Liver (tissue), 3 donors: Measurements from ENCODE around the gene HEXIM1.

Experiments used
- FOXA1 ChIP-seq: IDR thresholded peaks from 2 replicates; pipeline ENCODE4 v1.6.1; 2016; ENCODE audit warnings: antibody characterized with exemption
- FOXA2 ChIP-seq: IDR thresholded peaks from 2 replicates; pipeline ENCODE4 v1.6.1; 2016; ENCODE audit warnings: antibody characterized with exemption
- GABPA ChIP-seq, 2 donors: IDR thresholded peaks in 1 of 2; conservative IDR thresholded peaks in 1 of 2; 2 replicates each; pipeline ENCODE4 v1.6.1; 2016; ENCODE audit warnings: antibody characterized with exemption in 2 of 2, mild to moderate bottlenecking in 1 of 2, moderate library complexity in 1 of 2
- JUND ChIP-seq, 2 donors: IDR thresholded peaks; 2 replicates each; pipeline ENCODE4 v1.6.1; 2016; ENCODE audit warnings: antibody characterized with exemption in 2 of 2
- RAD21 ChIP-seq, 2 donors: IDR thresholded peaks; 2 replicates each; pipeline ENCODE4 v1.6.1; 2016; ENCODE audit warnings: antibody characterized with exemption in 2 of 2, mild to moderate bottlenecking in 2 of 2
- RXRA ChIP-seq, 2 donors: IDR thresholded peaks; 2 replicates each; pipeline ENCODE4 v1.6.1; 2017 to 2018; ENCODE audit warnings: antibody characterized with exemption in 2 of 2, mild to moderate bottlenecking in 1 of 2
- YY1 ChIP-seq: IDR thresholded peaks from 2 replicates; pipeline ENCODE4 v1.6.1; 2016; ENCODE audit warnings: antibody characterized with exemption, mild to moderate bottlenecking
- TF ChIP-seq, protein P1 (sequence below): fragments of 150-350 bp; IDR thresholded peaks from 2 replicates; pipeline ENCODE4 v1.5.1; 2017; ENCODE audit warnings: improper control_type of control experiment, low read depth, low read length; ENCODE audit not compliant: missing input control
- TF ChIP-seq, protein P2 (sequence below): IDR thresholded peaks from 2 replicates; pipeline ENCODE4 v1.6.1; 2016; ENCODE audit warnings: antibody characterized with exemption
- TF ChIP-seq, protein P3 (sequence below): IDR thresholded peaks from 2 replicates; pipeline ENCODE4 v1.6.1; 2016; ENCODE audit warnings: antibody characterized with exemption, mild to moderate bottlenecking
- TF ChIP-seq, protein P4 (sequence below): IDR thresholded peaks from 2 replicates; pipeline ENCODE4 v1.6.1; 2016; ENCODE audit warnings: antibody characterized with exemption
- donor health status: healthy.
- donor health status: healthy.

DNA sequence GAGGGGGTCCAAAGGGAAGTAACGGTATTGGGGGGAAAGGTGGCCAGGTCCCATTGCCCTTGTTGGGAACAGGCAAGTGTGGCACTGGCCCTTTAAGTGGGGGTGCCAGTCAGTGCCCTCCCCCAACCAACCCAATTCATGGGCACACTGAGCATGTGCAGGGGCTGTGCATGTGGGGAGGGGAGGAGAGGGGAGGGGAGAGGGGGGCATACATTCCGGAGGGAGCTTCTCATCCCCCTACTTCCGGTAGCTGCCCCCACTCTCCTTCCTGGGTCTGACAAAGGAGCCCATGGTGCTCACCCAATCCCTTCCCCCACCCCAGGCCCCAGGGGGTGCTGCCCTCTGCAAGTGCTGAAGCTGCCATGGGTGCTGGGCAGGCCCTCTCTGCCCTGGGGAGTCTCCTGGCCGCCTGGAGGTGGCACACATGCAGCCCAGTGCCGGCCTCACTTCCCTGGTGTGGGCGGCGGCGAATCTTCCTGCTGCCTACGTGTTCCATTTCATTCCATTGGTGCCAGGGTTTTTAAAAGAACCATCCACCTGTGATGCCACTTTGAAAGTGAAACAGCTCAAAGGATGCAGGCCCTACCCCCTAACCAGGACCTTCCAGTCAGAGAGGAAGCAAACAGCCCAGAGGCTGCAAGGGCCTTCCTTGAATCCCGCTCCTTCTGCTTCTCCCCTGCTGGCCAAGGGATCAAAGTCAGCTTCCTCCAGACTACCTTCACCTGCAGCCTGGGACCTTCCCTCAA, 24.4 kb downstream of the HEXIM1 start:
- TF ChIP-seq, protein P1, sequence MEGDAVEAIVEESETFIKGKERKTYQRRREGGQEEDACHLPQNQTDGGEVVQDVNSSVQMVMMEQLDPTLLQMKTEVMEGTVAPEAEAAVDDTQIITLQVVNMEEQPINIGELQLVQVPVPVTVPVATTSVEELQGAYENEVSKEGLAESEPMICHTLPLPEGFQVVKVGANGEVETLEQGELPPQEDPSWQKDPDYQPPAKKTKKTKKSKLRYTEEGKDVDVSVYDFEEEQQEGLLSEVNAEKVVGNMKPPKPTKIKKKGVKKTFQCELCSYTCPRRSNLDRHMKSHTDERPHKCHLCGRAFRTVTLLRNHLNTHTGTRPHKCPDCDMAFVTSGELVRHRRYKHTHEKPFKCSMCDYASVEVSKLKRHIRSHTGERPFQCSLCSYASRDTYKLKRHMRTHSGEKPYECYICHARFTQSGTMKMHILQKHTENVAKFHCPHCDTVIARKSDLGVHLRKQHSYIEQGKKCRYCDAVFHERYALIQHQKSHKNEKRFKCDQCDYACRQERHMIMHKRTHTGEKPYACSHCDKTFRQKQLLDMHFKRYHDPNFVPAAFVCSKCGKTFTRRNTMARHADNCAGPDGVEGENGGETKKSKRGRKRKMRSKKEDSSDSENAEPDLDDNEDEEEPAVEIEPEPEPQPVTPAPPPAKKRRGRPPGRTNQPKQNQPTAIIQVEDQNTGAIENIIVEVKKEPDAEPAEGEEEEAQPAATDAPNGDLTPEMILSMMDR: no peak
- no peak for TF ChIP-seq FOXA2
- TF ChIP-seq, protein P2, sequence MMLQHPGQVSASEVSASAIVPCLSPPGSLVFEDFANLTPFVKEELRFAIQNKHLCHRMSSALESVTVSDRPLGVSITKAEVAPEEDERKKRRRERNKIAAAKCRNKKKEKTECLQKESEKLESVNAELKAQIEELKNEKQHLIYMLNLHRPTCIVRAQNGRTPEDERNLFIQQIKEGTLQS: no peak
- TF ChIP-seq, protein P3, sequence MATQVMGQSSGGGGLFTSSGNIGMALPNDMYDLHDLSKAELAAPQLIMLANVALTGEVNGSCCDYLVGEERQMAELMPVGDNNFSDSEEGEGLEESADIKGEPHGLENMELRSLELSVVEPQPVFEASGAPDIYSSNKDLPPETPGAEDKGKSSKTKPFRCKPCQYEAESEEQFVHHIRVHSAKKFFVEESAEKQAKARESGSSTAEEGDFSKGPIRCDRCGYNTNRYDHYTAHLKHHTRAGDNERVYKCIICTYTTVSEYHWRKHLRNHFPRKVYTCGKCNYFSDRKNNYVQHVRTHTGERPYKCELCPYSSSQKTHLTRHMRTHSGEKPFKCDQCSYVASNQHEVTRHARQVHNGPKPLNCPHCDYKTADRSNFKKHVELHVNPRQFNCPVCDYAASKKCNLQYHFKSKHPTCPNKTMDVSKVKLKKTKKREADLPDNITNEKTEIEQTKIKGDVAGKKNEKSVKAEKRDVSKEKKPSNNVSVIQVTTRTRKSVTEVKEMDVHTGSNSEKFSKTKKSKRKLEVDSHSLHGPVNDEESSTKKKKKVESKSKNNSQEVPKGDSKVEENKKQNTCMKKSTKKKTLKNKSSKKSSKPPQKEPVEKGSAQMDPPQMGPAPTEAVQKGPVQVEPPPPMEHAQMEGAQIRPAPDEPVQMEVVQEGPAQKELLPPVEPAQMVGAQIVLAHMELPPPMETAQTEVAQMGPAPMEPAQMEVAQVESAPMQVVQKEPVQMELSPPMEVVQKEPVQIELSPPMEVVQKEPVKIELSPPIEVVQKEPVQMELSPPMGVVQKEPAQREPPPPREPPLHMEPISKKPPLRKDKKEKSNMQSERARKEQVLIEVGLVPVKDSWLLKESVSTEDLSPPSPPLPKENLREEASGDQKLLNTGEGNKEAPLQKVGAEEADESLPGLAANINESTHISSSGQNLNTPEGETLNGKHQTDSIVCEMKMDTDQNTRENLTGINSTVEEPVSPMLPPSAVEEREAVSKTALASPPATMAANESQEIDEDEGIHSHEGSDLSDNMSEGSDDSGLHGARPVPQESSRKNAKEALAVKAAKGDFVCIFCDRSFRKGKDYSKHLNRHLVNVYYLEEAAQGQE: no peak
- TF ChIP-seq, protein P4, sequence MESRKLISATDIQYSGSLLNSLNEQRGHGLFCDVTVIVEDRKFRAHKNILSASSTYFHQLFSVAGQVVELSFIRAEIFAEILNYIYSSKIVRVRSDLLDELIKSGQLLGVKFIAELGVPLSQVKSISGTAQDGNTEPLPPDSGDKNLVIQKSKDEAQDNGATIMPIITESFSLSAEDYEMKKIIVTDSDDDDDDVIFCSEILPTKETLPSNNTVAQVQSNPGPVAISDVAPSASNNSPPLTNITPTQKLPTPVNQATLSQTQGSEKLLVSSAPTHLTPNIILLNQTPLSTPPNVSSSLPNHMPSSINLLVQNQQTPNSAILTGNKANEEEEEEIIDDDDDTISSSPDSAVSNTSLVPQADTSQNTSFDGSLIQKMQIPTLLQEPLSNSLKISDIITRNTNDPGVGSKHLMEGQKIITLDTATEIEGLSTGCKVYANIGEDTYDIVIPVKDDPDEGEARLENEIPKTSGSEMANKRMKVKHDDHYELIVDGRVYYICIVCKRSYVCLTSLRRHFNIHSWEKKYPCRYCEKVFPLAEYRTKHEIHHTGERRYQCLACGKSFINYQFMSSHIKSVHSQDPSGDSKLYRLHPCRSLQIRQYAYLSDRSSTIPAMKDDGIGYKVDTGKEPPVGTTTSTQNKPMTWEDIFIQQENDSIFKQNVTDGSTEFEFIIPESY: no peak
- TF ChIP-seq RXRA (IDR thresholded peaks at IDR 0.05): peak in 1 of 2 donors; percentile 32
- peak; percentile 35 for TF ChIP-seq YY1
- no peak for TF ChIP-seq JUND (IDR thresholded peaks at IDR 0.05)
- TF ChIP-seq GABPA (IDR thresholded peaks at IDR 0.05 in 1 of 2, conservative IDR thresholded peaks at IDR 0.05 in 1 of 2): no peak
- TF ChIP-seq RAD21 (IDR thresholded peaks at IDR 0.05): no peak
- TF ChIP-seq FOXA1: no peak
